ENCODE results near the gene SUGP2. TPM values are rescaled to one million over a fixed set of nuclear protein-coding genes. Genes with fewer than 3 reads are reported as not detected.
"Not testable (repeated sequence)": the region's sequence is repeated elsewhere in the genome, so short reads cannot be mapped to it uniquely, and the experiment has no call there.

Gene SUGP2
- total RNA-seq, 1 donor from 2014 or later = 102 TPM

- DNase-seq = no peak
Measured at GRCh38 chr19:19031891-19032290, 1.4 kb downstream of the SUGP2 start.

- no peak for DNase-seq
Measured at GRCh38 chr19:19028526-19028925, 4.8 kb downstream of the SUGP2 start.

- no peak for DNase-seq
Measured at GRCh38 chr19:19027228-19027627, 6.1 kb downstream of the SUGP2 start.

- no peak for DNase-seq
Measured at GRCh38 chr19:19026299-19026971, 6.9 kb downstream of the SUGP2 start.

- DNase-seq = no peak
Measured at GRCh38 chr19:19025861-19026260, 7.5 kb downstream of the SUGP2 start.

GRCh38 chr19:19023376-19023775 is 9.9 kb downstream of the SUGP2 start:
- DNase-seq = not testable (repeated sequence)

GRCh38 chr19:19022380-19022961 is 10.8 kb downstream of the SUGP2 start:
- no peak for DNase-seq

GRCh38 chr19:19021115-19021514 is 12.2 kb downstream of the SUGP2 start:
- DNase-seq = no peak

- no peak for DNase-seq
Measured at GRCh38 chr19:19010551-19010950, 22.8 kb downstream of the SUGP2 start.

- no peak for DNase-seq
Measured at GRCh38 chr19:19009951-19010350, 23.4 kb downstream of the SUGP2 start.

- DNase-seq = no peak
Measured at GRCh38 chr19:19006213-19006612, 27.1 kb downstream of the SUGP2 start.

GRCh38 chr19:19004144-19004543 is 29.2 kb downstream of the SUGP2 start:
- no peak for DNase-seq

- no peak for DNase-seq
Measured at GRCh38 chr19:18999896-19000620, 33.3 kb downstream of the SUGP2 start.

- DNase-seq = peak; percentile 25
Measured at GRCh38 chr19:18999016-18999758, 34.1 kb downstream of the SUGP2 start.

GRCh38 chr19:18998276-18998675 is 35.0 kb downstream of the SUGP2 start:
- no peak for DNase-seq

- DNase-seq = no peak
Measured at GRCh38 chr19:18996796-18997394, 36.4 kb downstream of the SUGP2 start.

GRCh38 chr19:18996351-18996750 is 37.0 kb downstream of the SUGP2 start:
- no peak for DNase-seq

GRCh38 chr19:18995804-18996241 is 37.5 kb downstream of the SUGP2 start:
- peak; percentile 65 for DNase-seq

- DNase-seq = peak; percentile 7
Measured at GRCh38 chr19:18993115-18993514, 40.2 kb downstream of the SUGP2 start.

GRCh38 chr19:18992696-18993095 is 40.6 kb downstream of the SUGP2 start:
- no peak for DNase-seq

- no peak for DNase-seq
Measured at GRCh38 chr19:18991468-18991867, 41.8 kb downstream of the SUGP2 start.

GRCh38 chr19:18991006-18991405 is 42.3 kb downstream of the SUGP2 start:
- DNase-seq = no peak

Measured in occipital lobe (tissue), 2 donors.